WTC11 (cell line): Measurements from ENCODE around the gene KRTAP10-9. TPM values are rescaled to one million over a fixed set of nuclear protein-coding genes. Genes with fewer than 3 reads are reported as not detected.

Experiments
- ATAC-seq: fragments of 200-7000 bp; cut with Tn5 transposase; 2 replicates; pipeline ENCODE4 v1.10.0; 2021; ENCODE audit warnings: mild to moderate bottlenecking, moderate library complexity
- CTCF ChIA-PET: fragments of 300-600 bp; sonication (Branson Sonifier 250); formaldehyde crosslinking; loops from one replicate; lab custom pipeline; 2021; ENCODE audit warnings: antibody characterized with exemption; lab: Charles Lee
- POLR2A ChIA-PET: fragments of 350-600 bp; sonication (Branson Sonifier 250); formaldehyde crosslinking; loops from one replicate; lab custom pipeline; 2021; ENCODE audit warnings: antibody characterized with exemption; lab: Charles Lee
- DNase-seq: peaks from one replicate; pipeline ENCODE4 v3.0.0; 2021; ENCODE audit warnings: low spot score
- H3K27ac Mint-ChIP-seq: 2 replicates; pipeline ENCODE4 v1.8.0; 2021; ENCODE audit warnings: mixed read lengths
- H3K27me3 Mint-ChIP-seq: 2 replicates; pipeline ENCODE4 v1.8.0; 2021; ENCODE audit warnings: low read depth, mild to moderate bottlenecking, moderate library complexity, mixed read lengths
- H3K36me3 Mint-ChIP-seq: 2 replicates; pipeline ENCODE4 v1.8.0; 2021; ENCODE audit warnings: mixed read lengths
- H3K4me1 Mint-ChIP-seq: 2 replicates; pipeline ENCODE4 v1.8.0; 2022; ENCODE audit warnings: mixed read lengths
- H3K4me3 Mint-ChIP-seq: 2 replicates; pipeline ENCODE4 v1.8.0; 2021; ENCODE audit warnings: mild to moderate bottlenecking, moderate library complexity, mixed read lengths
- H3K9me3 Mint-ChIP-seq: 2 replicates; pipeline ENCODE4 v1.8.0; 2021; ENCODE audit warnings: mixed read lengths
- E2F1 ChIP-seq: sonication (generic); formaldehyde crosslinking; IDR thresholded peaks from 2 replicates; pipeline ENCODE4 v1.8.0; 2022; ENCODE audit warnings: mild to moderate bottlenecking, missing genetic modification reagents
- E2F5 ChIP-seq: sonication (generic); formaldehyde crosslinking; IDR thresholded peaks from 2 replicates; pipeline ENCODE4 v1.8.1; 2022; ENCODE audit warnings: mild to moderate bottlenecking, moderate library complexity, missing genetic modification reagents
- ESRRA ChIP-seq: sonication (generic); formaldehyde crosslinking; IDR thresholded peaks from 2 replicates; pipeline ENCODE4 v1.8.1; 2022; ENCODE audit warnings: mild to moderate bottlenecking, missing genetic modification reagents, borderline replicate concordance
- FOXJ3 ChIP-seq: sonication (generic); formaldehyde crosslinking; IDR thresholded peaks from 2 replicates; pipeline ENCODE4 v1.9.0; 2021; ENCODE audit warnings: missing genetic modification reagents, mild to moderate bottlenecking, borderline replicate concordance
- FOXP1 ChIP-seq: sonication (generic); formaldehyde crosslinking; IDR thresholded peaks from 2 replicates; pipeline ENCODE4 v1.8.0; 2022; ENCODE audit warnings: missing genetic modification reagents, mild to moderate bottlenecking, moderate library complexity, borderline replicate concordance
- FOXP4 ChIP-seq: sonication (generic); formaldehyde crosslinking; IDR thresholded peaks from 2 replicates; pipeline ENCODE4 v1.8.0; 2022; ENCODE audit warnings: mild to moderate bottlenecking, missing genetic modification reagents
- GABPB1 ChIP-seq: sonication (generic); formaldehyde crosslinking; IDR thresholded peaks from 2 replicates; pipeline ENCODE4 v1.8.1; 2023; ENCODE audit warnings: mild to moderate bottlenecking, missing genetic modification reagents
- GTF2I ChIP-seq: fragments of 250-450 bp; sonication (Bioruptor Pico); conservative IDR thresholded peaks from 2 replicates; pipeline ENCODE4 v1.4.0; 2021; ENCODE audit warnings: mild to moderate bottlenecking
- HMGA2 ChIP-seq: fragments of 250-450 bp; sonication (Bioruptor Pico); IDR thresholded peaks from 2 replicates; pipeline ENCODE4 v1.4.0; 2021; ENCODE audit warnings: mild to moderate bottlenecking, moderate library complexity
- IRF1 ChIP-seq: sonication (generic); formaldehyde crosslinking; IDR thresholded peaks from 2 replicates; pipeline ENCODE4 v1.8.0; 2023; ENCODE audit warnings: missing genetic modification reagents
- MLX ChIP-seq: sonication (generic); formaldehyde crosslinking; IDR thresholded peaks from 2 replicates; pipeline ENCODE4 v1.8.1; 2023; ENCODE audit warnings: mild to moderate bottlenecking, missing genetic modification reagents, moderate library complexity
- MYBL2 ChIP-seq: sonication (generic); formaldehyde crosslinking; IDR thresholded peaks from 2 replicates; pipeline ENCODE4 v1.8.1; 2023; ENCODE audit warnings: mild to moderate bottlenecking, moderate library complexity, missing genetic modification reagents
- NFE2L1 ChIP-seq: sonication (generic); formaldehyde crosslinking; IDR thresholded peaks from 2 replicates; pipeline ENCODE4 v1.8.1; 2023; ENCODE audit warnings: missing genetic modification reagents
- NR2C2 ChIP-seq: sonication (generic); formaldehyde crosslinking; IDR thresholded peaks from 2 replicates; pipeline ENCODE4 v1.8.0; 2022; ENCODE audit warnings: mild to moderate bottlenecking, missing genetic modification reagents
- PRRX2 ChIP-seq: fragments of 250-450 bp; sonication (Bioruptor Pico); IDR thresholded peaks from 2 replicates; pipeline ENCODE4 v1.8.0; 2021; ENCODE audit warnings: mild to moderate bottlenecking
- TP53 ChIP-seq: sonication (generic); formaldehyde crosslinking; IDR thresholded peaks from 2 replicates; pipeline ENCODE4 v1.8.1; 2023; ENCODE audit warnings: mild to moderate bottlenecking, missing genetic modification reagents
- ZNF138 ChIP-seq: sonication (generic); formaldehyde crosslinking; conservative IDR thresholded peaks from 2 replicates; pipeline ENCODE4 v1.8.1; 2022; ENCODE audit warnings: mild to moderate bottlenecking, moderate library complexity, missing genetic modification reagents
- ZNF263 ChIP-seq: sonication (generic); formaldehyde crosslinking; IDR thresholded peaks from 2 replicates; pipeline ENCODE4 v1.8.1; 2022; ENCODE audit warnings: low read depth, mild to moderate bottlenecking, moderate library complexity, missing genetic modification reagents
- ZNF396 ChIP-seq: fragments of 250-450 bp; sonication (Bioruptor Pico); IDR thresholded peaks from 2 replicates; pipeline ENCODE4 v1.8.0; 2021; ENCODE audit warnings: mild to moderate bottlenecking, moderate library complexity, borderline replicate concordance
- ZNF532 ChIP-seq: fragments of 250-450 bp; sonication (Bioruptor Pico); IDR thresholded peaks from 2 replicates; pipeline ENCODE4 v1.9.0; 2021; ENCODE audit warnings: mild to moderate bottlenecking, borderline replicate concordance
- ZNF671 ChIP-seq: fragments of 250-450 bp; sonication (Bioruptor Pico); IDR thresholded peaks from 2 replicates; pipeline ENCODE4 v1.8.0; 2021; ENCODE audit warnings: mild to moderate bottlenecking
- ZSCAN18 ChIP-seq: fragments of 250-450 bp; sonication (Bioruptor Pico); IDR thresholded peaks from 2 replicates; pipeline ENCODE4 v2.1.2; 2022; ENCODE audit warnings: mild to moderate bottlenecking, moderate library complexity
- total RNA-seq: library from RNA; stranded (reverse); gene quantifications from 3 replicates; pipeline ENCODE4 v1.2.3, GENCODE V29; 2021

The KRTAP10-9 gene
- total RNA-seq, 1 experiment from 2014 or later: not detected

- H3K4me1 Mint-ChIP-seq: peaks cover under 1% of the 10 kb centered on the region; the same call in 1 of the 2 replicates
- H3K4me3 Mint-ChIP-seq: no peak overlapping the region
- ChIA-PET CTCF (no interaction called here), POLR2A (interaction anchor here (0.5 kb wide), 1 partner anchor 21 kb away, joined by 3 read pairs; the partner anchor contains the start of gene KRTAP10-11)
- H3K27ac Mint-ChIP-seq: no peak overlapping the region
- H3K27me3 Mint-ChIP-seq: peaks cover 2% of the 10 kb centered on the region; the same call in 1 of the 2 replicates
- DNase-seq: no peak
- peaks cover 43% of the 10 kb centered on the region for H3K36me3 Mint-ChIP-seq
- TF ChIP-seq GTF2I (CRISPR knock-in tag) (no peak), FOXP1 (CRISPR knock-in tag) (no peak), IRF1 (CRISPR knock-in tag) (no peak), MYBL2 (CRISPR knock-in tag) (no peak), ZNF396 (CRISPR knock-in tag) (no peak), FOXJ3 (CRISPR knock-in tag) (no peak), E2F5 (CRISPR knock-in tag) (no peak), TP53 (CRISPR knock-in tag) (no peak), ZNF671 (no peak), ZSCAN18 (CRISPR knock-in tag) (no peak), ZNF263 (no peak), GABPB1 (CRISPR knock-in tag) (no peak), MLX (CRISPR knock-in tag) (no peak), ZNF138 (no peak), NR2C2 (CRISPR knock-in tag) (no peak), NFE2L1 (CRISPR knock-in tag) (no peak), ESRRA (no peak)
- no peak for ATAC-seq
- peaks cover 40% of the 10 kb centered on the region for H3K9me3 Mint-ChIP-seq
Observed at GRCh38 chr21:44667612-44668011, 40.7 kb downstream of the KRTAP10-9 start.

GRCh38 chr21:44670642-44671432, 43.9 kb downstream of the KRTAP10-9 start:
- POLR2A ChIA-PET: no interaction called here
- peaks cover 54% of the 10 kb centered on the region for H3K9me3 Mint-ChIP-seq
- peaks cover 2% of the 10 kb centered on the region for H3K27me3 Mint-ChIP-seq
- TF ChIP-seq E2F1: no peak
- no peak for TF ChIP-seq HMGA2
- no peak for TF ChIP-seq FOXP4 (CRISPR knock-in tag)
- no peak for TF ChIP-seq ZNF532 (CRISPR knock-in tag)
- no peak for TF ChIP-seq PRRX2 (CRISPR knock-in tag)

More at GRCh38 chr21:44670642-44671432, 43.9 kb downstream of the KRTAP10-9 start:
- Mint-ChIP-seq H3K4me1 (peaks cover 3% of the 10 kb centered on the region; the same call in 1 of the 2 replicates), H3K4me3 (no peak overlapping the region), H3K36me3 (peaks cover 47% of the 10 kb centered on the region), H3K27ac (no peak overlapping the region)
- CTCF ChIA-PET: no interaction called here
- no peak for ATAC-seq
- no peak for DNase-seq
